ENCODE results near the gene DMXL2. TPM values are rescaled to one million over a fixed set of nuclear protein-coding genes. Genes with fewer than 3 reads are reported as not detected.

The DMXL2 gene
- total RNA-seq, 1 experiment from 2014 or later = 37.3 TPM

DNA sequence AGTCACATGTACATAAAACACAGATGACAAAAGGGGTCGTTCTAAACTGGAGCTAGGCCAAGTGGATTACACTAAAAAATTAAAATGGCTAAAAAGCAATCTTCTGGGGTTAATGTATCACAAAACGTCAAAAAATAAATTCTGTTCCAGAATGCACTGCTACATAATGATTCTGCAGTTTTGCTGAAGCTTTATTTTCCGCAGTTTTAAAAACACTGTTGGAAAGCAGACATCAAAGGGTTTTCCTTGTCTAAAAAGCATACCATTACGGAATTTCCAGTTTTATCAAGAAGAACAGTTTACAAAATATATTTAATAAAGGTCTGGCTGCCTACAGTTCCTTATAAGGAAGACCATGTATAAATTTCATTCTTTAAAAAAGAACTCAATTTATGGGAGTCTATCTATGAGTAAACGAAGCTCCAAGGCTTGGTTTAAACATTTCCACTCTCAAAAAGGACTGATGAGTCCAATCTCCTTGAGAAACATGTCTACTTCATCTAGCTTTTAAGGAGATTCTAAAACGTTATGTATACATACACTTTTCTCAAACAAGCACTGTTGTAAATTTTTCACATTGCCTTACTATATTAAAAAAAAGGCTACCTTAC lies 1.3 kb downstream of the DMXL2 start:
- CTCF ChIA-PET = interaction anchor here (0.5 kb wide), 1 partner anchor 87 kb away, joined by 3 read pairs; no protein-coding TSS in a partner anchor

DNA sequence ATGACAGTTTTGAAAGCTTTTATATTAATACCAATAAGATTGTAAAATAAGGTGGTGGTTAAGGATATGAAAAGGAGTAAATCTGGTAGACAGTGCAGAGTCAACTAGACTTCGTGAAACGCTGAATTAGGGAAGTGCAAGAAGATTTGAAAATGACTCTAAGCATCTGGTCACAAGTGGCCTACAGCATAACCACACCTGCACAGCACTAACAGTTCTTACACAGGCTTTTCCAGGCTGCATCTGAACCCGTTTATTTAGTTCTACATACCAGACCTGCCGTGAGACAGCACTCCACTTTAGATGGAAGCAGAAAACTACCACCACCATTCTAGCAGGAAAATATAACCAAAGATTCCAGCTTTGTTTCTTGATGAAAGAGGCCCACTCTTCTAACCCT lies 1.9 kb downstream of the DMXL2 start:
- intact Hi-C loops (cut with micrococcal nuclease; ENCODE audit: unreplicated experiment) = no loop called here
- in situ Hi-C loops (cut with HindIII; ENCODE audit: low pct_unique_long_range_greater_than_20kb, low sequenced_read_pairs) = no loop called here
- CTCF ChIA-PET = no interaction called here

More for the DNA sequence above, 1.3 kb downstream of the DMXL2 start:
- POLR2A ChIA-PET = interaction anchor here (0.5 kb wide), 1 partner anchor 233 kb away, joined by 3 read pairs; no protein-coding TSS in a partner anchor
- H3K9me3 ChIP-seq (ENCODE audit: control insufficient read depth, insufficient read depth, low read depth, low read length) = no peaks in the 10 kb centered on the region
- intact Hi-C loops (cut with micrococcal nuclease; ENCODE audit: unreplicated experiment) (no loop called here), in situ Hi-C loops (cut with HindIII; ENCODE audit: low pct_unique_long_range_greater_than_20kb, low sequenced_read_pairs) (no loop called here)
- no peaks in the 10 kb centered on the region for H3K27me3 ChIP-seq (ENCODE audit: control insufficient read depth, insufficient read depth, low read length)
- H3K4me3 ChIP-seq (ENCODE audit: low read depth in 2 of 2, low read length in 2 of 2) = peak overlapping the region; percentile 83 to 98
- peak overlapping the region; percentile 93 for H3K27ac ChIP-seq (ENCODE audit: low read length)
- BruUV-seq (replicated peaks) = no TSS peak
- DNase-seq (ENCODE audit: low read depth, low spot score) (no peak), ATAC-seq (no peak)
- TF ChIP-seq, protein P1, sequence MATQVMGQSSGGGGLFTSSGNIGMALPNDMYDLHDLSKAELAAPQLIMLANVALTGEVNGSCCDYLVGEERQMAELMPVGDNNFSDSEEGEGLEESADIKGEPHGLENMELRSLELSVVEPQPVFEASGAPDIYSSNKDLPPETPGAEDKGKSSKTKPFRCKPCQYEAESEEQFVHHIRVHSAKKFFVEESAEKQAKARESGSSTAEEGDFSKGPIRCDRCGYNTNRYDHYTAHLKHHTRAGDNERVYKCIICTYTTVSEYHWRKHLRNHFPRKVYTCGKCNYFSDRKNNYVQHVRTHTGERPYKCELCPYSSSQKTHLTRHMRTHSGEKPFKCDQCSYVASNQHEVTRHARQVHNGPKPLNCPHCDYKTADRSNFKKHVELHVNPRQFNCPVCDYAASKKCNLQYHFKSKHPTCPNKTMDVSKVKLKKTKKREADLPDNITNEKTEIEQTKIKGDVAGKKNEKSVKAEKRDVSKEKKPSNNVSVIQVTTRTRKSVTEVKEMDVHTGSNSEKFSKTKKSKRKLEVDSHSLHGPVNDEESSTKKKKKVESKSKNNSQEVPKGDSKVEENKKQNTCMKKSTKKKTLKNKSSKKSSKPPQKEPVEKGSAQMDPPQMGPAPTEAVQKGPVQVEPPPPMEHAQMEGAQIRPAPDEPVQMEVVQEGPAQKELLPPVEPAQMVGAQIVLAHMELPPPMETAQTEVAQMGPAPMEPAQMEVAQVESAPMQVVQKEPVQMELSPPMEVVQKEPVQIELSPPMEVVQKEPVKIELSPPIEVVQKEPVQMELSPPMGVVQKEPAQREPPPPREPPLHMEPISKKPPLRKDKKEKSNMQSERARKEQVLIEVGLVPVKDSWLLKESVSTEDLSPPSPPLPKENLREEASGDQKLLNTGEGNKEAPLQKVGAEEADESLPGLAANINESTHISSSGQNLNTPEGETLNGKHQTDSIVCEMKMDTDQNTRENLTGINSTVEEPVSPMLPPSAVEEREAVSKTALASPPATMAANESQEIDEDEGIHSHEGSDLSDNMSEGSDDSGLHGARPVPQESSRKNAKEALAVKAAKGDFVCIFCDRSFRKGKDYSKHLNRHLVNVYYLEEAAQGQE (IDR thresholded peaks at IDR 0.05; ENCODE audit: insufficient read depth in 1 of 2, low read depth in 2 of 2, low read length in 1 of 2) = no peak
- TF ChIP-seq TCF7L2 (IDR thresholded peaks at IDR 0.05; ENCODE audit: low read depth, low read length) = peak; percentile 42; the same call in 1 of the 2 replicates
- no peaks in the 10 kb centered on the region; the same call in none of the 2 replicates for H3K36me3 ChIP-seq (ENCODE audit: control insufficient read depth, insufficient read depth, low read length)
- H3K4me1 ChIP-seq (ENCODE audit: control insufficient read depth, insufficient read depth, low read length) = peaks cover 24% of the 10 kb centered on the region

More for the DNA sequence above, 1.9 kb downstream of the DMXL2 start:
- H3K4me3 ChIP-seq (ENCODE audit: low read depth in 2 of 2, low read length in 2 of 2) = peak overlapping the region; percentile 83 to 98
- BruUV-seq (replicated peaks) = no TSS peak
- TF ChIP-seq, protein P1 (IDR thresholded peaks at IDR 0.05; ENCODE audit: insufficient read depth in 1 of 2, low read depth in 2 of 2, low read length in 1 of 2) = no peak
- TF ChIP-seq TCF7L2 (IDR thresholded peaks at IDR 0.05; ENCODE audit: low read depth, low read length) (no peak), POLR2AphosphoS5 (IDR thresholded peaks at IDR 0.05; ENCODE audit: low read depth, low read length) (no peak), SIN3A (IDR thresholded peaks at IDR 0.05; ENCODE audit: borderline replicate concordance, insufficient read depth, low read depth, low read length) (no peak)
- TF ChIP-seq, protein P2, sequence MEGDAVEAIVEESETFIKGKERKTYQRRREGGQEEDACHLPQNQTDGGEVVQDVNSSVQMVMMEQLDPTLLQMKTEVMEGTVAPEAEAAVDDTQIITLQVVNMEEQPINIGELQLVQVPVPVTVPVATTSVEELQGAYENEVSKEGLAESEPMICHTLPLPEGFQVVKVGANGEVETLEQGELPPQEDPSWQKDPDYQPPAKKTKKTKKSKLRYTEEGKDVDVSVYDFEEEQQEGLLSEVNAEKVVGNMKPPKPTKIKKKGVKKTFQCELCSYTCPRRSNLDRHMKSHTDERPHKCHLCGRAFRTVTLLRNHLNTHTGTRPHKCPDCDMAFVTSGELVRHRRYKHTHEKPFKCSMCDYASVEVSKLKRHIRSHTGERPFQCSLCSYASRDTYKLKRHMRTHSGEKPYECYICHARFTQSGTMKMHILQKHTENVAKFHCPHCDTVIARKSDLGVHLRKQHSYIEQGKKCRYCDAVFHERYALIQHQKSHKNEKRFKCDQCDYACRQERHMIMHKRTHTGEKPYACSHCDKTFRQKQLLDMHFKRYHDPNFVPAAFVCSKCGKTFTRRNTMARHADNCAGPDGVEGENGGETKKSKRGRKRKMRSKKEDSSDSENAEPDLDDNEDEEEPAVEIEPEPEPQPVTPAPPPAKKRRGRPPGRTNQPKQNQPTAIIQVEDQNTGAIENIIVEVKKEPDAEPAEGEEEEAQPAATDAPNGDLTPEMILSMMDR (IDR thresholded peaks at IDR 0.05) = no peak
- no peaks in the 10 kb centered on the region for H3K27me3 ChIP-seq (ENCODE audit: control insufficient read depth, insufficient read depth, low read length)
- ATAC-seq (no peak), DNase-seq (ENCODE audit: low read depth, low spot score) (no peak)
- H3K9me3 ChIP-seq (ENCODE audit: control insufficient read depth, insufficient read depth, low read depth, low read length) = no peaks in the 10 kb centered on the region
- no peaks in the 10 kb centered on the region; the same call in none of the 2 replicates for H3K36me3 ChIP-seq (ENCODE audit: control insufficient read depth, insufficient read depth, low read length)
- peaks cover 24% of the 10 kb centered on the region for H3K4me1 ChIP-seq (ENCODE audit: control insufficient read depth, insufficient read depth, low read length)
- POLR2A ChIA-PET = no interaction called here
- peak overlapping the region; percentile 93 for H3K27ac ChIP-seq (ENCODE audit: low read length)

Data from Panc1 (cell line).